CD14-positive monocyte (primary cell): ENCODE measurements around the gene WBP2NL. TPM values are rescaled to one million over a fixed set of nuclear protein-coding genes. Genes with fewer than 3 reads are reported as not detected.
"Not testable (repeated sequence)": the region's sequence is repeated elsewhere in the genome, so short reads cannot be mapped to it uniquely, and the experiment has no call there.

Source experiments
- DNase-seq, 3 donors: peaks; one replicate each; pipeline ENCODE4 v3.0.0-alpha.2; 2011 to 2022
- H2AFZ ChIP-seq: 2 replicates; pipeline ENCODE4 v1.6.0; 2012; ENCODE audit warnings: mild to moderate bottlenecking, low read depth, low read length, inconsistent platforms; ENCODE audit not compliant: insufficient read depth, poor library complexity, severe bottlenecking
- H3K27ac ChIP-seq, 2 donors: 1 replicate in 1 of 2; 2 replicates in 1 of 2; pipeline ENCODE4 v1.5.1; 2012 to 2013; ENCODE audit warnings: low read length in 2 of 2, control low read depth in 1 of 2, inconsistent platforms in 1 of 2, low read depth in 1 of 2, mild to moderate bottlenecking in 1 of 2
- H3K27me3 ChIP-seq, 2 donors: one replicate each; pipeline versions ENCODE4 v1.6.0 to v1.6.1; 2011 to 2013; ENCODE audit warnings: low read length in 2 of 2; ENCODE audit not compliant: control insufficient read depth in 2 of 2, insufficient read depth in 2 of 2
- H3K36me3 ChIP-seq, 2 donors: replicated peaks in 1 of 2; 1 replicate in 1 of 2; 2 replicates in 1 of 2; pipeline versions ENCODE4 v1.5.1 to v1.6.1; 2012 to 2013; ENCODE audit warnings: low read length in 2 of 2, control low read depth in 1 of 2, inconsistent platforms in 1 of 2, mild to moderate bottlenecking in 1 of 2; ENCODE audit not compliant: insufficient read depth in 2 of 2, control insufficient read depth in 1 of 2
- H3K4me1 ChIP-seq, 2 donors: 1 replicate in 1 of 2; 2 replicates in 1 of 2; pipeline versions ENCODE4 v1.5.1 to v1.6.1; 2012 to 2013; ENCODE audit warnings: low read length in 2 of 2, control low read depth in 1 of 2, inconsistent platforms in 1 of 2, mild to moderate bottlenecking in 1 of 2, moderate library complexity in 1 of 2; ENCODE audit not compliant: insufficient read depth in 2 of 2, control insufficient read depth in 1 of 2
- H3K4me2 ChIP-seq: replicated peaks from 2 replicates; pipeline ENCODE3; 2012; ENCODE audit warnings: low read length, moderate library complexity, mild to moderate bottlenecking; ENCODE audit not compliant: poor library complexity, severe bottlenecking; ENCODE audit errors: extremely low read depth
- H3K4me3 ChIP-seq, 3 experiments: fragments of 200-600 bp in 1 of 3; sonication (generic) in 1 of 3; replicated peaks in 1 of 3; 1 replicate in 2 of 3; 2 replicates in 1 of 3; pipeline ENCODE4 v1.5.1; 2011 to 2013; ENCODE audit warnings: low read length in 3 of 3, mild to moderate bottlenecking in 3 of 3, control low read depth in 2 of 3, low read depth in 2 of 3, inconsistent platforms in 1 of 3, moderate library complexity in 1 of 3
- H3K79me2 ChIP-seq: 2 replicates; pipeline ENCODE4 v1.6.0; 2012; ENCODE audit warnings: mild to moderate bottlenecking, control low read depth, inconsistent platforms, low read length, moderate library complexity; ENCODE audit not compliant: insufficient read depth
- H3K9ac ChIP-seq: 2 replicates; pipeline ENCODE4 v1.6.0; 2017; ENCODE audit warnings: low read length, mild to moderate bottlenecking; ENCODE audit not compliant: insufficient read depth, poor library complexity, severe bottlenecking
- H3K9me3 ChIP-seq, 2 donors: replicated peaks in 1 of 2; 1 replicate in 1 of 2; 2 replicates in 1 of 2; pipeline versions ENCODE4 v1.5.1 to v1.6.1; 2012 to 2013; ENCODE audit warnings: low read length in 2 of 2, control low read depth in 1 of 2; ENCODE audit not compliant: control insufficient read depth in 1 of 2, insufficient read depth in 1 of 2
- H4K20me1 ChIP-seq: 2 replicates; pipeline ENCODE4 v1.6.0; 2012; ENCODE audit warnings: mild to moderate bottlenecking, low read length, control low read depth, moderate library complexity; ENCODE audit not compliant: insufficient read depth
- H3K27ac Mint-ChIP-seq, 7 donors: one replicate each; pipeline ENCODE4 v1.8.0; 2020; ENCODE audit warnings: mild to moderate bottlenecking in 7 of 7, mixed read lengths in 7 of 7, moderate library complexity in 6 of 7, inconsistent platforms in 2 of 7
- H3K27me3 Mint-ChIP-seq, 3 donors: one replicate each; pipeline ENCODE4 v1.8.0; 2021 to 2022; ENCODE audit warnings: low read depth in 3 of 3, mild to moderate bottlenecking in 3 of 3, mixed read lengths in 3 of 3, moderate library complexity in 3 of 3, inconsistent platforms in 1 of 3
- H3K36me3 Mint-ChIP-seq, 2 donors: one replicate each; pipeline ENCODE4 v1.8.0; 2020; ENCODE audit warnings: mixed read lengths in 2 of 2, inconsistent platforms in 1 of 2, mild to moderate bottlenecking in 1 of 2
- H3K4me1 Mint-ChIP-seq: one replicate; pipeline ENCODE4 v1.8.0; 2020; ENCODE audit warnings: mild to moderate bottlenecking, mixed read lengths
- H3K4me3 Mint-ChIP-seq, 2 donors: one replicate each; pipeline ENCODE4 v1.8.0; 2020; ENCODE audit warnings: mild to moderate bottlenecking in 2 of 2, mixed read lengths in 2 of 2, moderate library complexity in 1 of 2
- H3K9me3 Mint-ChIP-seq, 7 donors: one replicate each; pipeline ENCODE4 v1.8.0; 2020 to 2022; ENCODE audit warnings: mixed read lengths in 7 of 7, mild to moderate bottlenecking in 6 of 7, moderate library complexity in 6 of 7, inconsistent platforms in 2 of 7
- WGBS: methylation state at CpG from one replicate; pipeline ENCODE4 v1.1.5; 2013; ENCODE audit warnings: missing lambda C conversion rate; ENCODE audit not compliant: insufficient coverage; 5-methylcytosine and 5-hydroxymethylcytosine counted together
- intact Hi-C, 2 donors: fragments of 100-400 bp; cut with micrococcal nuclease; formaldehyde crosslinking; loops; one replicate each; pipeline versions ENCODE4 v1.15.0 to v1.15.1; 2023
- polyA minus RNA-seq: library from RNA; depleted of rRNA, polyadenylated mRNA; stranded (reverse); fragments of >200 nt; gene quantifications from 2 replicates; pipeline ENCODE4 v1.2.3, GENCODE V29; 2012
- polyA plus RNA-seq, 3 donors: library from polyadenylated mRNA; depleted of rRNA in 1 of 3; unstranded in 2 of 3; stranded (reverse) in 1 of 3; fragments of 300-500 nt in 2 of 3; fragments of >200 nt in 1 of 3; fragmentation: Illumina TruSeq in 2 of 3; gene quantifications; 1 replicate in 2 of 3; 2 replicates in 1 of 3; pipeline ENCODE4 v1.2.3, GENCODE V29; 2012 to 2021
- total RNA-seq, 12 experiments: library from RNA in 1 of 12; stranded (reverse) in 1 of 12; fragments of 120-200 nt in 1 of 12; gene quantifications; one replicate each; pipeline ENCODE4 v1.2.4 and lab custom pipeline; 2013 to 2026; ENCODE audit warnings: mixed read lengths in 6 of 12, inconsistent platforms in 1 of 12
- TF ChIP-seq, protein P1 (sequence below): fragments of 200-600 bp; IDR thresholded peaks from one replicate; pipeline ENCODE4 v1.8.0; 2022; ENCODE audit warnings: antibody characterized with exemption, mild to moderate bottlenecking

WBP2NL gene, protein sequence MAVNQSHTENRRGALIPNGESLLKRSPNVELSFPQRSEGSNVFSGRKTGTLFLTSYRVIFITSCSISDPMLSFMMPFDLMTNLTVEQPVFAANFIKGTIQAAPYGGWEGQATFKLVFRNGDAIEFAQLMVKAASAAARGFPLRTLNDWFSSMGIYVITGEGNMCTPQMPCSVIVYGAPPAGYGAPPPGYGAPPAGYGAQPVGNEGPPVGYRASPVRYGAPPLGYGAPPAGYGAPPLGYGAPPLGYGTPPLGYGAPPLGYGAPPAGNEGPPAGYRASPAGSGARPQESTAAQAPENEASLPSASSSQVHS
- 0.79 TPM for total RNA-seq (2013)
- under 1 TPM; 0.48 to 0.83 (median 0.71) TPM for polyA plus RNA-seq
- polyA minus RNA-seq: 0.16 and 0.97 TPM in 2 replicates
- total RNA-seq (lab: John Stamatoyannopoulos, UW): 0.27 to 2.4 (median 0.64) reads per million in 11 experiments

DNA sequence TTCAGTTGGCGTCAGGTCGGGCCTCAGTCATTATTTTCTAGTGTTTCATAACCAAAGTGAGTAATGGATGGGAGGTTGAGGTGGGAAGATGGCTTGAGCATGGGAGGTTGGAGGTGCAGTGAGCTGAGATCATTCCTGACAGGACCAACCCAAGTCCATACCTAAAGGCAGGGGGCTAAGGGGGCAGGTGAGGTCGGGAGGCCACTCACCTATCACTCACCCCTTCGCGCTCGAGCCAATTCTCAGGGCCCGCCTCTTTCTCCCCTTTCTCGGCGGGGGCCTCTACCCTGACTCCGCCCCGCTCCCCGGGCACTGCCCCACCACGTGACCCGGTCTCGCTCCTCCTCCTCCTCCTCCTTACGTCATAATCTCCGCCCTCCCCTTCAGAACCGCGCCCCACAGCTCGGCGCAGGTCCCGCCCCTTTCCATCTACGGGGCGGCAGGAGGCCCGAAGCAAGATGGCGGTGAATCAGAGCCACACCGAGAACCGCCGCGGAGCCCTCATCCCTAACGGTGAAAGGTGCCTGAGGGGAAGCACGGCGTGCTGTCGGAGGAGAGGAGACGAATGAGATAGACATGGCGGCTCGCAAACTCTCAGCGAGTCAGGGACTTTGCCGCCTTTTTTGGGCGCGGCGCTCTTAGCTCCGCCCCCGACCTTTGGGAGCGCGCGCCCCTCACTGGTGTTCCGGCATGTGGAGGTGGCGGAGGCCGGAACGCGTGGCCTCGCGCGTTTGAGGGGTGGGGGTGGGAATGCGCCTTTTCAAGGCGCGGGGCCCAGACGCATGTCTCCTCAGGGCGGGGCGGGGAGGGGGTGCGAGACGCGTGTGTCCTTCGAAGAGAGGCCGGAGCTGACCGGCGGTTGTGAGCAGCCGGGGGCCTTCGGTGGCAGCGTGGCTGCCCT, at the start of gene WBP2NL:
Gene WBP2NL (plus strand): TSS at position 428 of the 901 bp plus-strand sequence. CDS start 31 bp downstream, at position 459.
- Mint-ChIP-seq H3K36me3 (peaks cover 11 to 13% of the 10 kb centered on the region in 2 donors), H3K27me3 (peaks cover 3 to 11% (median 6%) of the 10 kb centered on the region in 3 donors), H3K4me1 (peaks cover 23% of the 10 kb centered on the region), H3K9me3 (peaks cover 0 to 14% (median 5%) of the 10 kb centered on the region in 7 donors), H3K4me3 (peak within 1 kb of the TSS; percentile 83 to 99), H3K27ac (peak within 1 kb of the TSS; percentile 47 to 97 (median 95))
- DNase-seq: peak; percentile 79 to 92 (median 91)
- Histone ChIP-seq H3K36me3 (no peaks in the 10 kb centered on the region), H3K79me2 (peaks cover 6% of the 10 kb centered on the region), H3K27me3 (no peaks in the 10 kb centered on the region), H3K27ac (peak within 1 kb of the TSS; percentile 48 to 77), H2AFZ (peak within 1 kb of the TSS; percentile 89), H3K9me3 (peaks cover 0 to 6% of the 10 kb centered on the region in 2 donors), H3K4me3 (peak within 1 kb of the TSS; percentile 56 to 84 (median 73)), H4K20me1 (no peaks in the 10 kb centered on the region), H3K4me1 (peaks cover 17 to 20% of the 10 kb centered on the region in 2 donors), H3K9ac (peak within 1 kb of the TSS; percentile 72), H3K4me2 (peak within 1 kb of the TSS; percentile 72)
- TF ChIP-seq, protein P1, sequence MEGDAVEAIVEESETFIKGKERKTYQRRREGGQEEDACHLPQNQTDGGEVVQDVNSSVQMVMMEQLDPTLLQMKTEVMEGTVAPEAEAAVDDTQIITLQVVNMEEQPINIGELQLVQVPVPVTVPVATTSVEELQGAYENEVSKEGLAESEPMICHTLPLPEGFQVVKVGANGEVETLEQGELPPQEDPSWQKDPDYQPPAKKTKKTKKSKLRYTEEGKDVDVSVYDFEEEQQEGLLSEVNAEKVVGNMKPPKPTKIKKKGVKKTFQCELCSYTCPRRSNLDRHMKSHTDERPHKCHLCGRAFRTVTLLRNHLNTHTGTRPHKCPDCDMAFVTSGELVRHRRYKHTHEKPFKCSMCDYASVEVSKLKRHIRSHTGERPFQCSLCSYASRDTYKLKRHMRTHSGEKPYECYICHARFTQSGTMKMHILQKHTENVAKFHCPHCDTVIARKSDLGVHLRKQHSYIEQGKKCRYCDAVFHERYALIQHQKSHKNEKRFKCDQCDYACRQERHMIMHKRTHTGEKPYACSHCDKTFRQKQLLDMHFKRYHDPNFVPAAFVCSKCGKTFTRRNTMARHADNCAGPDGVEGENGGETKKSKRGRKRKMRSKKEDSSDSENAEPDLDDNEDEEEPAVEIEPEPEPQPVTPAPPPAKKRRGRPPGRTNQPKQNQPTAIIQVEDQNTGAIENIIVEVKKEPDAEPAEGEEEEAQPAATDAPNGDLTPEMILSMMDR: no peak
- intact Hi-C loops: loop anchor here (5.0 kb wide), 1 partner anchor 74 kb away; the partner anchor contains the start of genes NAGA (in 2 of the 2) and PHETA2 (in 2 of the 2)
- WGBS: 48% methylated on average over 52 of the region's 71 CpGs

DNA sequence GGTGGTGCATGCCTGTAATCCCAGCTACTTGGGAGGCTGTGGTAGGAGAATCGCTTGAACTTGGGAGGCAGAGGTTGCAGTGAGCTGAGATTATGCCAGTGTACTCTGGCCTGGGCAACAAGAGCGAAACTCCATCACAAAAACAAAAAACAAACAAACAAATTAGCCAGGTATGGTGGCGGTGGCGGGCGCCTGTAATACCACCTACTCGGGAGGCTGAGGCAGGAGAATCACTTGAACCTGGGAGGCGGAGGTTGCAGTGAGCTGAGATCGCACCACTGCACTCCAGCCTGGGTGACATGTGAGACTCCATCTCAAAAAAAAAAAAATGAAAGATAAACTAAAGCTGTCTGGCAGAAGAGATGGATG, 49.7 kb upstream of the WBP2NL start:
- H3K9me3 Mint-ChIP-seq, H3K4me2 ChIP-seq, H3K4me3 Mint-ChIP-seq: not testable (repeated sequence)

More for the DNA sequence above, 49.7 kb upstream of the WBP2NL start:
- 97% methylated on average over 5 of the region's 8 CpGs for WGBS
- H2AFZ ChIP-seq, H3K27ac ChIP-seq, H3K27ac Mint-ChIP-seq, H3K9ac ChIP-seq, intact Hi-C loops, H3K27me3 ChIP-seq, H4K20me1 ChIP-seq, H3K36me3 Mint-ChIP-seq, H3K9me3 ChIP-seq, DNase-seq, H3K4me3 ChIP-seq, H3K36me3 ChIP-seq: not testable (repeated sequence)
- Histone ChIP-seq H3K79me2 (peaks cover 17% of the 10 kb centered on the region), H3K4me1 (peaks cover 16 to 20% of the 10 kb centered on the region in 2 donors)
- H3K4me1 Mint-ChIP-seq: peaks cover 17% of the 10 kb centered on the region
- peaks cover 0 to 15% (median 2%) of the 10 kb centered on the region in 3 donors for H3K27me3 Mint-ChIP-seq
